HG02852 (cell line): Measurements from ENCODE around the gene SLC8B1.
"Not testable (repeated sequence)": the region's sequence is repeated elsewhere in the genome, so short reads cannot be mapped to it uniquely, and the experiment has no call there.

Experiments
- ATAC-seq: cut with Tn5 transposase; IDR thresholded peaks from one replicate; pipeline ENCODE4 v1.9.1; 2021; ENCODE audit warnings: mild to moderate bottlenecking, moderate library complexity; ENCODE audit not compliant: unreplicated experiment

SLC8B1 gene

DNA sequence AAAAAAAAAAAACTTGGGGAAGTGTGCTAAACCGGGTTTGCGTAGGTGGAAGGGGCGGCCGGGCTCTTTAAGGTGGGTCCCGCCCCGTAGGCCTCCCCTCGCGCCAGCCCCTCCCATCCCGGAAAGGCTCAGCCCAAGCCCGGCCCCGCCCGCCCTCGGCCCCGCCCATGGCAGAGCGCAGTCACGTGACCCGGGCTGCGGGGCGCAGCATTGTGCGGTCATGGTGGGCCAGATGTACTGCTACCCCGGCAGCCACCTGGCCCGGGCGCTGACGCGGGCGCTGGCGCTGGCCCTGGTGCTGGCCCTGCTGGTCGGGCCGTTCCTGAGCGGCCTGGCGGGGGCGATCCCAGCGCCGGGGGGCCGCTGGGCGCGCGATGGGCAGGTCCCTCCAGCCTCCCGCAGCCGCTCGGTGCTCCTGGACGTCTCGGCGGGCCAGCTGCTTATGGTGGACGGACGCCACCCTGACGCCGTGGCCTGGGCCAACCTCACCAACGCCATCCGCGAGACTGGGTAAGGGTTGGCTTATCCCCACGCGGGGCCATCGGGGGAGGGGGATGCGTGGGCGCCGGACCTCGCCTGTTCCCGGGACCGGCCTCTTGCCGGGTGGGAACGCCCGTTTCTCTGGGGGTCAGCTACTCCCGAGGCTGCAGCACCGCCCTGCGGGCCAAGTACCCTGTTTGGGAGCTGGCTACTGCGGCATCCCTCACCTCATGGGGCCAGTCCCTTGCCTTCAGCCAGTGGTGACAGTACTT lies 23.6 kb upstream of the SLC8B1 start, which contains the start of gene PLBD2:
TSS of gene PLBD2 (plus strand) at position 207 of the 752 bp plus-strand sequence. CDS start at position 221, 14 bp downstream.
- ATAC-seq, result peak; percentile 91

DNA sequence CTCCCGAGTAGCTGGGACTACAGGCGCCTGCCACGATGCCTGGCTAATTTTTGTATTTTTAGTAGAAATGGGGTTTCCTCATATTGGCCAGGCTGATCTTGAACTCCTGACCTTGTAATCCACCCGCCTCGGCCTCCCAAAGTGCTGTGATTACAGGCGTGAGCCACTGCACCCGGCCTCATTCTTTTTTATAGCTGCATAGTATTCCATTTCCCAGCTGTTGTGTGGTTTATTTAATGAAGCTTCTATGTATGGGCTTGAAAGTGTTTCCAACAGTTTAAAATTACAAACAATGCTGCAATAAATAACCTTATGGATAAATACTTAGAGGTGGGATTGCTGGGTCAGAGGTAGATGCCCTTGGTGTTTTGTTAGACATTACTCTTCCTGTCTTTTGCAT lies 19.3 kb upstream of the SLC8B1 start:
- not testable (repeated sequence) for ATAC-seq

GRCh38 chr12:113351089-113351488 lies 16.2 kb upstream of the SLC8B1 start:
- ATAC-seq, result no peak

- no peak for ATAC-seq
Observed at GRCh38 chr12:113348849-113349536, 14.1 kb upstream of the SLC8B1 start.

DNA sequence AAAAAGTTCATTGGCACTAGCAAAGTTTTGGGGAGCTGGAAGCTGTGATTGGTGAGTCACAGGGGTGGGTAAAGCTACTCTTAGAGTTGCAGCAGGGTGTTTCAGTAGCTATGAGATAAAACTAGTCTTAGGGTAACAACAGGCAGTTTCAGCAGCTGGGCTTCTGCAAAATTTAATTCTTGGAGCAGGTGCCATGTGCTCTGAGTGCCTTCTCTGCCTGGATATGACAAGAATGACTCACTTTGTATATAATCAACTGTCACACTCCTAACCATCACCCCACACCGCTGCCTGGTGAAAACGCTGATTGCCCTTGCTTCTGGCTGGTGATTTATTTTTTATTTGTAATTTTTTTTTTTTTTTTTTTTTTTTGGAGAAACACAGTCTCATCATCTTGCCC lies 13.0 kb upstream of the SLC8B1 start:
- no peak for ATAC-seq

DNA sequence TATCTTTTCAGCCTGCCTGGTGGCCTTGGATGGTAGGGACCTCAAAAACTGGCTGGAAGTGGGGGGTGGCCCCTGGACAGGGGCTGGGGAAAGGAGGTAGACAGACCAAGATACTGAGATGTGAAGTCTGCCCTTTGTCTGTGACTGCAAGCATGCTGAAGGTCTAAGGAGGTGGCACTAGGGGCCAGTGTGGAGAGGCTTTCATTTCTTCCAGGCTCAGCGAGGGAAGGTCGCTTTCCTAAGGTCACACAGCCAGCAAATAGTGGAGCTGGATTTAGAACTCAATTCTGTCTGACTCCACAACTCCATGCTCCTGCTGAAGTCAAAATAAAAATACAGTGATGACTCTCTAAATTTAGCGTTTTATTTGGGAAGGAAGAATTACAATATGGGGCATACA lies 12.2 kb upstream of the SLC8B1 start:
- no peak for ATAC-seq

GRCh38 chr12:113346353-113346752 lies 11.4 kb upstream of the SLC8B1 start:
- ATAC-seq, result no peak

DNA sequence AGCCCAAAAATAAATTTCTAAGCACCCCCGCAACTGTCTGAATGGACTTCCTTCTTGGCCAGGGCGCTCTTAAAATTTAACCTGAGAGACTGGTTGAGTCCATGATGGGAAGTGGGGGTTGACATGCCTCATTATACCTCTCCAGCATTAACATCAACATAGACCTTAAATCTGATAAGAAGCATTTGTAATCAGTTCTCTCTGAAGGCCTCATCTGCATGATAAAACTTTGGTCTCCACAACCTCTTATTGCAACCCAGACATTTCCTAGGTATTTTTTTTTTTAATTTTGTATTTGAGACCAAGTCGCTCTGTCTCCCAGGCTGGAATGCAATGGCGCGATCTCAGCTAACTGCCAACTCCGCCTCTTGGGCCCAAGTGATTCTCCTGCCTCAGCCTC lies 10.4 kb upstream of the SLC8B1 start:
- ATAC-seq, result no peak

- ATAC-seq, result no peak
Observed at GRCh38 chr12:113341535-113341934, 6.6 kb upstream of the SLC8B1 start.

DNA sequence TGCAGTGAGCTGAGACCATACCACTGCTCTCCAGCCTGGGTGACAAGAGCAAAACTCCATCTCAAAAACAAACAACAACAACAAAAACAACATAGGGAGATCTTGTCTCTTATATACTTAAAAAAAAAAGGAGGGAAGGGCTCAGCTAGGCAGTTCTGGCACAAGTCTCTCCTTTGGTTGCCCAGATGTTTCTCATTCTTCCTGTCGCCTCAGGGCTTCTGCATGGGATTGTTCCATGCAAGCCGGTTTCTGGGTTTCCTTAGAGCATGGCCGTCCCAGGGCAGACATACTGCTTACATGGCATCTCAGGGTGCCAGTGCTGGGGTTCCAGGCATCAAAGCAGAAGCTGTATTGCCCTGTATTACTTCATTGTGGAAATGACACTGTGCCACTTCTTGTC lies 5.2 kb upstream of the SLC8B1 start:
- no peak for ATAC-seq

DNA sequence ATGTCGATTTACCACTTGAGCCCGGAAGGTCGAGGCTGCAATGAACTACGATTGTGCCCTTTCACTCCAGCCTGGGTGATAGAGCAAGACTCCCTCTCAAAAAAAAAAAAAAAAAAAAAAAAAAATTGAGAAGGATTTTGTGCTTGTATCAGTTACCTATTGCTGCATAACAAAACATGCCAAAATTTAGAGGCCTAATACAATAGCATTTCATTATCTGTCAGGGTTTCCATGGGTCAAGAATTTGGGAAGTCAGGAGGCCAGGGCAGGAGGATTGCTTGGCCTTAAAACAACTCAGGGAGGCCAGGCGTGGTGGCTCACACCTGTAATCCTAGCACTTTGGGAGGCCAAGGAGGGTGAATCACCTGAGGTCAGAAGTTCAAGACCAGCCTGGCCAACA lies 4.6 kb upstream of the SLC8B1 start:
- no peak for ATAC-seq

- peak; percentile 14 for ATAC-seq
Observed at GRCh38 chr12:113333877-113334785, 778 bp downstream of the SLC8B1 start.

DNA sequence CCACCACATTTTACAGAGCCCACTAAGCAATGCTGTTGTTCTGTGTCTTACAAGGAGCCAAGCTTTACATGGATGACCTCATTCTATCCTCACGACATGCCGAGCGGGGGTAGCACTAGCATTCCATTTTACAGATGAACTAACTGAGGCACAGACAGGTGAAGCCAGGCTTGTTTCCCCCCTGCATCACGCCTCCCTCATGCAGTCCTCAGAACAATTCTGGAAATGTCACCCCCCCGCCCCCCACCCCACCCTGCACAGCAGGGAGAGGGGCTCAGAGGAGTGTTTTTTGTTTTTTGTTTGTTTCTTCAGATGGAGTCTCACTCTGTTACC lies 1.5 kb downstream of the SLC8B1 start:
- no peak for ATAC-seq

DNA sequence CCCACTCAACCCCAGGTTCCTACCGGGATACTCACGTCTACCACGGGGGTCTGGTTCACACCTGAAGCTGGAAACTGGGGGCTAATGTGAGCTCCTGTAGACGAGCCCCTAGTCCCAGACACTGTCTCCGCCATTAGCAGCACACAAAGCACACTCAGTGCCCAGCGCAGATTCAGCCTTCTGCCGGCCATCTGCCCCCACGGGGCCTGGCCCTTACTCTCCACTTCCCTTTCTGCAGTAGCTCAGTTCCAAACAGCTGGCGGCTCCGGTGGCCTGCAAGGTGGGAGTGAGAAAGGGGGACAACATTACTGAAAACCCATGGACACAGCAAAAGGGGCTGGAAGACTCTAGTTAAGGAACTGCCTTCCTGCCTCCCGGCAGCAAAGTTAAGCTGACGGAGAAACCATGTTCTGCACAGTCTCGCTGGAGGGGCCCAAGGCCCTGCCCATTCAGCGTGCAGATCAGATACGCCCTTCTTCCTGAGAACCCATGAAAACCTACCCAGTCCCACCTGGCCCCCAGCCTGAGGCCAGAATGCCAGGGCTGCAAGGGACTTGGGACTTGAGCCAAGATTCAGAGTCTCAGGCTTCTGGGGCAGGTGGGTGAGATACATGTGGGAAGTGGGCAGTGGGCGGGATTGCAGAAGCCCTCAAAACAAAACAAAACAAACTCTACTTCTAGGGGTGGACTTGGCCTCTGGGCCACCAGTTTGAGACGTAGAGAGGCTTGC lies 2.1 kb downstream of the SLC8B1 start:
- no peak for ATAC-seq

DNA sequence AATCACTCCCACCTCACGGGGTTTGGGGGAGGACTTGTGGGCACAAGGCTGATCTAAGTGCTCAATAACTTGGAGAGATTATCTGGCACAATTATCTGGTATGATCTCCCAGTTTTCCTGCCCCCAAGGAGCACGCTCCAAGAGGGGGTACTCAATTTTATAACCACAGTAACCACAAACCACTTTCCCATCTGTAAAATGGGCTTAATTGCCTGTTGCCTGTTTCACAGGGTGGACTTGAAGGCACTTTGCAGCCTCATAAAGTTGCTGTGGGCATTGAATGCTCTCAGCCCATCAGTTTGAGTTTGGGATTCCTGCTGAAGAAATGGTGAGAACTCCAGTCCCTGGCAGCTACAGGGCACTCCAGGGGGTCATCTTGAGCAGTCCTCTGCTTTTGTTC lies 4.4 kb downstream of the SLC8B1 start:
- ATAC-seq, result no peak

GRCh38 chr12:113329791-113330417 lies 5.0 kb downstream of the SLC8B1 start:
- ATAC-seq, result no peak

- ATAC-seq, result no peak
Observed at GRCh38 chr12:113329022-113329790, 5.7 kb downstream of the SLC8B1 start.

DNA sequence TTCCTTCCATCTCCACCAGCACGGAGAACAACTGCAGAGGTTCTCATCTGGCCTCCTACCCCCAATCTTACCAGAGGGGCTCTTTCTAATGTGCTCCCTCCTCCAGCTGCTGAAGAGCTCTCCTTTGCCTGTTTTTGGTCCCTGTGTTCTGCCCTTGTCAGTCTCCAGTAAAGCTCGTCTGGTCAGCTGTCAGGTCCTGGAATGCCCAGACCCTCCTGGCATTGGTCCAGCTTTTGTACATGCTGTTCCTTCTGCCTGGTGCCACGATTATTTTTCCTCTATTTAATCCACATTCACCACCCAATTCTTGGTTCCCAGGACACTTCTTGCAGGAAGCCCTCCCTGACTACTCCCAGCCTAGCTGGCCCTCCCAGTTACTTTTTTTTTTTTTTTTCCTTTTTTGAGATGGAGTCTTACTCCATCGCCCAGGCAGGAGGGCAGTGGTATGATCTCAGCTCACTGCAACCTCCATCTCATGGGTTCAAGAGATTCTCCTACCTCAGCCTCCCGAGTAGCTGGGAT lies 6.5 kb downstream of the SLC8B1 start:
- ATAC-seq, result no peak

- ATAC-seq, result no peak
Observed at GRCh38 chr12:113326775-113327395, 8.0 kb downstream of the SLC8B1 start.
